GM18870 (cell line): ENCODE data around the gene RAI2.
"Not testable (repeated sequence)": the region's sequence is repeated elsewhere in the genome, so short reads cannot be mapped to it uniquely, and the experiment has no call there.

ENCODE experiments used
- ATAC-seq: cut with Tn5 transposase; IDR thresholded peaks from one replicate; pipeline ENCODE4 v1.9.1; 2021; ENCODE audit warnings: moderate library complexity; ENCODE audit not compliant: unreplicated experiment

The RAI2 gene

DNA sequence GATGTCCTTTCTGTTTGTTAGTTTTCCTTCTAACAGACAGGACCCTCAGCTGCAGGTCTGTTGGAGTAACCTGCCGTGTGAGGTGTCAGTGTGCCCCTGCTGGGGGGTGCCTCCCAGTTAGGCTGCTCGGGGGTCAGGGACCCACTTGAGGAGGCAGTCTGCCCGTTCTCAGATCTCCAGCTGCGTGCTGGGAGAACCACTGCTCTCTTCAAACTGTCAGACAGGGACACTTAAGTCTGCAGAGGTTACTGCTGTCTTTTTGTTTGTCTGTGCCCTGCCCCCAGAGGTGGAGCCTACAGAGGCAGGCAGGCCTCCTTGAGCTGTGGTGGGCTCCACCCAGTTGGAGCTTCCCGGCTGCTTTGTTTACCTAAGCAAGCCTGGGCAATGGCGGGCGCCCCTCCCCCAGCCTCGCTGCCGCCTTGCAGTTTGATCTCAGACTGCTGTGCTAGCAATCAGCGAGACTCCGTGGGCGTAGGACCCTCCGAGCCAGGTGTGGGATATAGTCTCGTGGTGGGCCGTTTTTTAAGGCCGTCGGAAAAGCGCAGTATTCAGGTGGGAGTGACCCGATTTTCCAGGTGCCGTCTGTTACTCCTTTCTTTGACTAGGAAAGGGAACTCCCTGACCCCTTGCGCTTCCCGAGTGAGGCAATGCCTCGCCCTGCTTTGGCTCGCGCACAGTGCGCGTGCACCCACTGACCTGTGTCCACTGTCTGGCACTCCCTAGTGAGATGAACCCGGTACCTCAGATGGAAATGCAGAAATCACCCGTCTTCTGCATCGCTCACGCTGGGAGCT lies 74.3 kb downstream of the RAI2 start:
- not testable (repeated sequence) for ATAC-seq

- ATAC-seq = no peak
Observed at GRCh38 chrX:17779434-17779833, 81.7 kb downstream of the RAI2 start.

DNA sequence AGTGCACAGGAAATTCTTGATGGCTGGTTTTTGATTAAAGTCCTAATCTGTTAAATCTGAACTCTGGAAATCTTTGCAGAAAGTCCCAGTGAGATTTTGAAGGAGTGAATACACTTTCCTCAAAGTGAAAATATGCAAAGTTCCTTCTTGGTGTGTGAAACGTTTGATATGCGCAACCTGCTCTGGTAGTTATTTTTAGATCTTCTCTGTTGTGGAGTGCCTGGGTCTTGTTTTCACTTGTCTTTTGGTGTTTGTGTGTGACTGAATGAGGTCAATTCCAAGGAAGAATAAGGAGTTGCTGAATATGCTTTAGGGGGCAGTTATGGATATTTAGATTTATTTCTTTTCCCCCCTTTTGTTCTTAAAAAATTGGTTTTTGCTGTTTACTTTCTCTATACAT lies 82.1 kb downstream of the RAI2 start:
- no peak for ATAC-seq

DNA sequence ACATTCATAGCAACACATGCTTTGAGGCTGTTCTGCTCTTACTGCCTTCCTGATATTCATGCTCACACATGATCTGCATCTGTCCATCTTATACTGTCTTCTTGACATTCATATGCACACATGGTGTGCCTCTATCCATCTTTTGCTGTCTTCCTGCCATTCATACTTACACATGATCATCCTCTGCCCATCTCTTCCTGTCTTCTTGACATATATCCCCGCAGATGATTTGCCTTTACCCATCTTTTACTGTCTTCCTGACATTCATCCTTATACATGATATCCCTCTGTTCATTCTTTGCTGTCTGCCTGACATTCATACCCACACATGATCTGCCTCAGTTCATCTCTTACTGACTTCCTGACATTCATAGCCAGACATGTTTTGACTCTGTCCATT lies 87.0 kb downstream of the RAI2 start:
- ATAC-seq = no peak

DNA sequence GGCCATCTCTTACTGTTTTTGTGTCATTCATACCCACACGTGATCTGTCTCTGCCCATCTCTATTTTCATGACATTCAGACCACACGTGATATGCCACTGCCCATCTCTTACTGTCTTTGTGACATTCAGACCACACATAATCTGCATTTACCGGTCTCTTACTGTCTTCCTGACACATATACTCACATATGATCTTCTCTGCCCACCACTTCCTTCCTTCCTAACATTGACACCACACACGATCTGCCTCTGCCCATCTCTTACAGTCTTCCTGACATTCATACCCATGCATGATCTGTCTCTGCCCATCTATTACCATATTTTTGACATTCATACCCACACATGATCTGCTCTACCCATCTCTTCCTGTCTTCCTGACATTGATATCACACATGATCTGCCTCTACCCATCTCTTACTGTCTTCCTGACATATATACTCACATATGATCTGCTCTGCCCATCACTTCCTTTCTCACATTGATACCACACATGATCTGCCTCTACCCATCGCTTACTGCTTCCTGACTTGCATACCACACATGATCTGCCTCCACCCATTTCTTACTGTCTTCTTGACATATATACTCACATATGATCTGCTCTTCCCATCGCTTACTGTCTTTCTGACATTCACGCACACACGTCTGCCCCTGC lies 87.7 kb downstream of the RAI2 start:
- ATAC-seq = no peak

DNA sequence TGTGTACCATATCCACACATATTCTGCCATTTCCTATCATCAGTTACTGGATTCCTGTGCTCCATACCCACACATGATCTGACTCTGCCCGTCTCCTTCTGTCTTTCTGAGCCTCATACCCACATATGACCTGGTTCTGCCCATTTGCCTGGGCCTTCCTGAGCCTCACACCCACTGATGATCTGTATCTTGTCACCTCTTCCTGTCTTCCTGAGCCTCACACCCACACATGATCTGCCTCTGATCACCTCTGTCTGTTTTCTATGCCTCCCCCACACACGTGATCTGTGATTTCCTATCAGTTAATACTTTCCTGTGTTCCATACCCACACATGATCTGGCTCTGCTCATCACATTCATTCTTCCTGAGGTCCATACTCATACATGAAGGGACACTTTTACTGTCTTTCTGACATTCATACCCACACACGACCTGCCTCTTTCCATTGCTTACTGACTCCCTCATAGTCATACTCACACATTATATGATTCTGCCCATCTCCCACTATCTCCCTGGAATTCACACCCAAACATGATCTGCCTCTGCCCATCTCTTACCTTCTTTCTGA lies 91.3 kb downstream of the RAI2 start:
- ATAC-seq = no peak

DNA sequence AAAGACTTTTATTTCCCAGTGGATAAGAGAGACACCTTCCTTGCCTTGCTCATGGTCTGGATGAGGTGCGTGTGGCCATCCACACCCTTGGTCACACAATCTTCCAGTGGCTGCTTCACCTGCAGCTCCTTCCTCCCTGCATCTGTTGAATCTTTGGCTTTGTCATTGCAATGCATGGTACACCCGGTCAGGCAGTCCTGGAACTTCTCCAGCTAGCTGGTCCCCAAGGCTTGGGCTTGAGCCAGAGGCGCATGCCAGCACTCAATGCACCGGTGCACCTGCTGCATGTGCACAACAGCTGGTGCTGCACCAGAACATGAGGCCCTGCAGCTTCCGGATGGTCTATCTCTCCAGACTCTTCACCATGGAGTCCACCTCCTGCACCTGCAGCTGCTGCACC lies 92.1 kb downstream of the RAI2 start:
- ATAC-seq = no peak

GRCh38 chrX:17767734-17768133 lies 93.4 kb downstream of the RAI2 start:
- no peak for ATAC-seq

- ATAC-seq = no peak
Observed at GRCh38 chrX:17759990-17760389, 101.1 kb downstream of the RAI2 start.

DNA sequence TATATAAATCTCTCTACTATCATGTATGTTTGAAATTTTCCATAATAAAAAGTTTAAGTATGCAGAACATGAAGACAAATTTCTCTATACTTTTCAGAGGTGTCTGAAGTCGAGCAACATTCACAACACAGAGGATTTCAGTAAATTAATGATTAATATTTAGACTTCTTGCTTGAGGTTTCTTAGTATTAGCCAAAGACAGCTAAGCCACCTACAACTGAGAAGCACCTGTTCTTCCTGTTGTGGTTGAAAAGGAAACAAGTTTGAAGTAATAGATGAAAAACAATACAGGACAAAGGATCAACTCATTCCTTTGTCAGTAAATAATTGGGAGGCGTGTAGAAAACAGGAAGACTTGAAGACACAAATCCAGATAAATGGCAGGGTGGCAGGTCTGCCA lies 102.7 kb downstream of the RAI2 start:
- peak; percentile 95 for ATAC-seq

GRCh38 chrX:17750436-17750835 lies 110.7 kb downstream of the RAI2 start:
- no peak for ATAC-seq
